SK-N-SH treated with all-trans-retinoic acid at 6 μM for 48 hours (cell line): ENCODE results near the gene RGMA.

Experiments
- ARNTL ChIP-seq: fragments of 450-650 bp; formaldehyde crosslinking; IDR thresholded peaks from 2 replicates; pipeline ENCODE4 v1.5.0; 2020; ENCODE audit warnings: low read depth, mild to moderate bottlenecking, moderate library complexity, borderline replicate concordance
- RARB ChIP-seq: fragments of 250-450 bp; sonication (Bioruptor Pico); IDR thresholded peaks from 2 replicates; pipeline ENCODE4 v1.8.0; 2021; ENCODE audit warnings: mild to moderate bottlenecking, moderate library complexity
- ZC3H10 ChIP-seq: fragments of 250-450 bp; sonication (Bioruptor Pico); IDR thresholded peaks from 2 replicates; pipeline ENCODE4 v1.5.1; 2021; ENCODE audit warnings: mild to moderate bottlenecking, moderate library complexity
- ZFP3 ChIP-seq: fragments of 250-450 bp; sonication (Bioruptor Pico); IDR thresholded peaks from 2 replicates; pipeline ENCODE4 v1.5.0; 2020; ENCODE audit warnings: mild to moderate bottlenecking, moderate library complexity

DNA sequence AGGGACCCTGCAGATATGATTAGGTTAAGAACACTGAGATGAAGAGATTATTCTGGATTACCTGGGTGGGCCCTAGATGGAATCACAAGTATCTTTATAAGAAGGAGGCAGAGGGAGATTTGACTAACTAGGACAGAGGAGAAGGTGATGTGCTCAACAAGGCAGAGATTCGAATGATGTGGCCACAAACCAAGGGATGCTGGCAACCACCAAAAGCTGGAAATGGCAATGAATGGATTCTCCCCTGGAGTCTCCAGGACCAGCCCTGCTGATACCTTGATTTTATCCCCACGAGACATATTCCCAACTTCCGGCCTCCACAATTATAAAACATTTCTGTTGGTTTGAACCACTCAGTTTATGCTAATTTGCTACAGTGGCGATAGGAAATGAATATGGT is 42.9 kb downstream of the RGMA start:
- TF ChIP-seq RARB (no peak), ZFP3 (CRISPR knock-in tag) (no peak), ARNTL (CRISPR knock-in tag) (no peak), ZC3H10 (no peak)
